T-helper 22 cell (primary cell): ENCODE data around the gene TERT.
"Not testable (repeated sequence)": the region's sequence is repeated elsewhere in the genome, so short reads cannot be mapped to it uniquely, and the experiment has no call there.

Experiments
- DNase-seq: peaks from one replicate; pipeline ENCODE4 v3.0.0-alpha.2; 2020; ENCODE audit warnings: low read depth

Gene TERT

DNA sequence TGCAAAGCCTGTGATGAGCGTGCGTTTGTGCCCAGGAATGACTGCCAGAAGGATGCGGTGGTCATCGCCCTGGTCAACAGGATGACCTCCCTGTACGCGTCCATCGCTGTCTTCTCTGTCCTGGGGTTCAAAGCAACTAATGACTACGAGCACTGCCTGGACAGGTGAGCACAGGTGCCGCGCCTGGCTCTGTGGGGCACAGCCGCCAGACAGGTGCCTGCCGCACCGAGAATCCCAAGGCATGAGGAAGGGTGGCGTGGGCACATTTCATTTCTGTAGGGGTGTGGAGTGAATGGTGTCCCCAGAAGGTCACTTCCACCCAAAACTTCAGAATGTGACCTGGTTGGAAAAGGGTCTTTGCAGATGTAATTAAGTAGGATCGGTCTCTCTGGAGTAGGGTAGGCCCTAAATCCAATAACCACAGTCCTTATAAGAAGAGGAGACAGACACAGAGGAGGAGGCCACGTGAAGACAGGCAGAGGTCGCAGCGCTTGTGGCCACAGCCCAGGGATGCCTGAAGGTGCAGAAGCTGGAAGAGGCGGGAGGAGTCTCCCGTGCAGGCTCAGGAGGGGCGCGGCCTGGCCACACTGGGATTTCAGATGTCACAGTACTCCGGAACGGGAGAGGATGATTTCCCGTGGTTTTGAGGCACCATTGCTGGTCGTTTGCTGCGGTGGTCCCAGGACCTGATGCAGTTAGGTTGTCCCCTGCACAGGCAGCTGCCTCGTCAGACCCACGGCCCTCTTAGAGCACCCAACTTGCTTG is 54.2 kb downstream of the TERT start:
- DNase-seq: no peak

DNA sequence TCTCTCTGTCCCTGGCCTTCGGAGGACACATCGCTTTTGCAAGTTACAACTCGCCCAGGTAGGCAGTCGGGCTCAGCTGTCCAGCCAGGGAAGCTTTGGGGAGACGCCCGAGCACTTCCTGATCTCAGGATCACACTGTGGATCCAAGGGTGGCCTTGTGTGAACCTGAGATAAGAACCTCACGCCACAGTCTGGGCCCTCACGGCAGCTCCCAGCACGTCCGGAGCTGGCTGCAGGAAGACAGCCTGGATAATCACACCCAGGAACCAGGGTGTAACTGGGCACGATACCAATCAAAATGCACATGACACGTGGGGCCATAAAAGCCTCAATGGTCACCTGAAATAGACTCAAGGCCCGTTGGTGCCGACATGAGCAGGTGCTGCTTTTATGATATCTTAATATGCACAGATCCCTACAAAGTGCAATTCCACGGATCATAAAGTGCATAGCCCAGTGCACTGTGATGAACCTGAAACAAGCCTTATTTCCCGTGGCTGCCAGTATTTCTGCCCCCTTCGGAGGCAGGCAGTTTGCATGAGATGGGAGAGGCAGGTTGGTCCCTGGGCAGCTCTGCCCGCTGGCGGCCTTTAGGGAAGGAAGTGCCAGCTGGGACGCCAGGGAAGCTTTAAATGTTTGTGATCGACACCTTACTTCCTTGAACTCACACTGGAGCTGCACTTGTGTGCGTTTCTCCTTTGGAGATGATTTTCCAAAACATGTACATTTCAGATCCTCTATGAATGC is 55.2 kb downstream of the TERT start:
- no peak for DNase-seq

DNA sequence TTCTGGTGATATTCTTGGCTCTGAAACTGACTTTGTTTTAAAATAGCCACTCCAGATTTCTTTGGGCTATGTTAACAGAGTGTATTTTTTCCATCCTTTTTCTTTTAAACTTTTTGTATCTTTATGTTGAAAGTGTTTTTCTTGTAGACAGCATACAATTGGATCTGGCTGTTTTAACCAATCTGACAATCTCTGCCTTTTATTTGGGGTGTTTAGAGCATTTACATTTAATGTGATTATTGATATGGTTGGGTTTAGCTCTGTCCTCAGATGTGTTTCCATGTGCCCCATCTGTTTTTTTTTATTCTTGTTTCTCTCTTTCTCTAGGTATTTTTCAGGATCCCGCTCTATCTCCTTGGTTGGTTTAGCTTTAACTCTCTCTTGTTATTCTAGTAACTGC is 59.0 kb downstream of the TERT start:
- no peak for DNase-seq

DNA sequence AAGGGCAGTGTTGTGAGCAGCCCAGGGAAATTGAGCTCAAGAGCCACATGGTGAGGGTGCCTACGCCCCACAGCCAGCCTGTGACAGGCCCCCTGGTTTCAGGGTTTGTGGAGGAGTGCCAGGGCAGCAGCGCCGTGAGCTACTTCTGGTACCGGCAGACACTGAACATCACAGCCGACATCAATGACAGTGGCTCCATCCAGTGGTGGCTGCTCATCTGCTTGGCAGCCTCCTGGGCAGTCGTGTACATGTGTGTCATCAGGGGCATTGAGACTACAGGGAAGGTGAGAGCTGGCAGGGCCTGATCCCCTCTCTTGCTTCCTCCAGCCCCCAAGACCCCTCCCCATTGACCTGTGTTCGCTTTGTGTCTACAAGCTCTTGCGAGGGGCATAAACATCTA is 59.5 kb downstream of the TERT start:
- no peak for DNase-seq

DNA sequence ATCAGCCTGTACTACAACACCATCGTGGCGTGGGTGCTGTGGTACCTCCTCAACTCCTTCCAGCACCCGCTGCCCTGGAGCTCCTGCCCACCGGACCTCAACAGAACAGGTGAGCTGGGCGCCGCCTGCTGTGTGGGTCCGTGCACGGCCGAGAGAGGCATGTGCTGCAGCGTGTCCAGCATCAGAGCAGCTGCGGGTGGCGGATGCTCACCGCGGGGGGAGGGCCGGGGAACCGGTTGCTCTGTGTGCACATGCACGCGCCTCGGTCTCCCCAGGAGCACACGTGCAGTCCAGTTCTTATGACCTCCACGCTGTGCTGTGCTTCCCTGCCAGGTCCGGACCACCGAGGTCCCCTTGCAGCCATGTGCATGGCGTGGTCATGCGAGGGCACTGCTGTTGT is 62.1 kb downstream of the TERT start:
- DNase-seq: no peak

DNA sequence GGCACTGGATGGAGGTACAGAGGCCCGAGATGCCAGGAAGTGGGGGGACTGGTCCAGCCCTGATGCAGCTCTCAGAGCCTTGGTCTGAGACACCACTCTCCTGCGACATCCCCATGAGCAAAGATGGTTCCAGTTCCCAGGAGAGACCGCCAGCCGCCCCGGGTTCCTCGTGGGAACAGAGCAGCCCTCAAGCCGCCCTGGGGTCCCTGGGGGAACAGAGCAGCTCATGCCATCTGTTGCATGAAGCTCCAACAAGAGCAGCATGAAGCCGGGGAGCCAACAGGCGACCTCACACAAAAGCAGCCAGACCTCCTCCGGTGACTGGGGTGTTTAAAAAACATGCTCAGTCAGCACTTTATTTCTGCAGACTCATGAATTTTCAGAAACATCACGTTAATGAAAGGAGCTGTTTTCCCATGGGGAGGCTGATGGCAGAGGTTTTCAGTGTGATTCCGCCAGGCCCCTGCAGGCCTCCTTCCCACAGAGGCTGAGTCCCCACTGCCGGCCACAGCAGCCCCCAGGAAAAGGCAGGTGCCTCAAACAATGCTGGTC is 63.4 kb downstream of the TERT start:
- DNase-seq: no peak

DNA sequence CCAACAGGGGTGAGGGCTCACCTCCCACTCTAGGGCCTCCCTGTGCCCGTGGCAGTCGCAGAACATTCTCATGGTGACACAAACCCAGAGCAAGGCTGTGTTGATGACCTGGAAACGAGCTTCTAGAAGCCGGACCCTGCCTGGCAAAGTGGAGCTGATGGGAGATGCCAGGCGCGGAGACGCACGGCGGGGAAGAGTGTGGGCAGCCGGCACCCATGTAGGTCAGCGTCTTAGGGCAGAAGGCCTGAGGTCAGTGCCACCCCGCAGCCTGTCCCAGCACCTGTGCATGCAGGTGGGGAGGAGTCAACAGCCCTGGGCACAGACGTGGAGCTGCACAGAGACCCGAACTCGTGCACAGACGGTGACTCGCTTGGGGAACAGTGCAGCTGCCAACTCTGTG is 64.3 kb downstream of the TERT start:
- DNase-seq: no peak

DNA sequence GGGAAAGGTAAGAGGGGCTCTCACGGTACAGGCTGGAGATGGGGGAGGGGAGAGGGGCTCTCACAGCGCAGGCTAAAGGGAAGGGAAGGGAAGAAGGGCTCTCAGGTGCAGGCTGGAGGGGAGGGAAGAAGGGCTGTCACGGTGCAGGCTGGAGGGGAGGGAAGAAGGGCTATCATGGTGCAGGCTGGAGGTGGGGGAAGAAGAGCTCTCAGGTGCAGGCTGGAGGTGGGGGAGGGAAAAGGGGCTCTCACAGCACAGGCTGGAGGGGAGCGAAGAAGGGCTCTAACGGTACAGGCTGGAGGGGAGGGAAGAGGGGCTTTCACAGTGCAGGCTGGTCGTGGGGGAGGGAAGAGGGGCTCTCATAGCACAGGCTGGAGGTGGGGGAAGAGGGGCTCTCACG is 65.0 kb downstream of the TERT start:
- DNase-seq: no peak

DNA sequence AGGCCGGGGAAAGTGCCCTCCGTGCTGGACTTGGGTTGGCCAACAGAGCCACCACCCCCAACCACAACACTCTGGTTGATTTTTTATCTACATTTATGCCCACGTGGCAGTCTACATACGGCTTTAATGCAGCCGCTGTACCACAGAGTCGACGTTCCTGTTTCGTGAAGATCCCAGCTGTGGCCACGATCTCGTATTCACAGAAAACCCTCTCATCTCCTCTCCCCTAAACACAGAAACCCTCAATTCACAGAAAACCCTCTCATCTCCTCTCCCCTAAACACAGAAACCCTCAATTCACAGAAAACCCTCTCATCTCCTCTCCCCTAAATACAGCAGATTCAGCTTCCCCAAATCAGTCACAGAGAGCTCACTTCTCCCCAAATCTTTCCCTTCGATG is 65.8 kb downstream of the TERT start:
- not testable (repeated sequence) for DNase-seq

DNA sequence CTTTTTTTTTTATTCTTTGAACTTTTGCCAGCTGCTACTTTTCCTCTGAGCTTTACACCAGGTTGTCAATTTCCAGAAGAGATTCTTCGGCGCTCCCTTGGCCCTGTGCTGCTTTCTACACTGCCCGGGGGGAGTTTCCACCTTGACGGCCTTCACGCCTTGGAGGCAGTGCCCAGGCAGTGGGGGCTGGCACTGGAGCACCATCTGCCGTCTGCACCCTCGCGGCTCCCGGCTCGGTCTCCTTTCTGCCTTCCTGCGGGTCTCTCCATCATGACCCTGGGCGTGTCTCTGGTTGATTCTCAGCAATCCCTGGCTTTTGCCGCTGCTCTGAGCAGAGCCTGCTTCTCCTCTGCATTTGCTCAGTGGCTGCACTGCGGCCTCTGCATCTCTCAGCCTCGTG is 66.7 kb downstream of the TERT start:
- DNase-seq: no peak

DNA sequence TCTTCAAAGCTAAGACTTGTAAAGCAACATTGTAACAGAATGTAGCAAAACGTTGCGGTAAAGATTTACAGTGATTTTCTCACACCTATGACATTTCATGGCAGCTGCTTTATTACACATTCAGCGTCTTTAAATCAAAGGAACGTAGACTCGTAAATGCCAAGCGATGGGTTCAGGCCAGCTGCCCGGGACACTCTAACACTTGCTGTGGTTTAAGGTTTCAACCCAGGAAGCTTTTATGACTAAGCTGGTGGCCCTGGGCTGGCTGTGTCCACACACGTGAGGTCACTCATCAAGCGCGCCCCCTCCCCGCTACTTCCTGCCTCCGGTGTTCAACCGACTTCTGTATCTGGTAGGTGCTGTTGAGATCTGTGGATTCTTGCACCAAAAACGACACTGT is 67.2 kb downstream of the TERT start:
- DNase-seq: no peak

DNA sequence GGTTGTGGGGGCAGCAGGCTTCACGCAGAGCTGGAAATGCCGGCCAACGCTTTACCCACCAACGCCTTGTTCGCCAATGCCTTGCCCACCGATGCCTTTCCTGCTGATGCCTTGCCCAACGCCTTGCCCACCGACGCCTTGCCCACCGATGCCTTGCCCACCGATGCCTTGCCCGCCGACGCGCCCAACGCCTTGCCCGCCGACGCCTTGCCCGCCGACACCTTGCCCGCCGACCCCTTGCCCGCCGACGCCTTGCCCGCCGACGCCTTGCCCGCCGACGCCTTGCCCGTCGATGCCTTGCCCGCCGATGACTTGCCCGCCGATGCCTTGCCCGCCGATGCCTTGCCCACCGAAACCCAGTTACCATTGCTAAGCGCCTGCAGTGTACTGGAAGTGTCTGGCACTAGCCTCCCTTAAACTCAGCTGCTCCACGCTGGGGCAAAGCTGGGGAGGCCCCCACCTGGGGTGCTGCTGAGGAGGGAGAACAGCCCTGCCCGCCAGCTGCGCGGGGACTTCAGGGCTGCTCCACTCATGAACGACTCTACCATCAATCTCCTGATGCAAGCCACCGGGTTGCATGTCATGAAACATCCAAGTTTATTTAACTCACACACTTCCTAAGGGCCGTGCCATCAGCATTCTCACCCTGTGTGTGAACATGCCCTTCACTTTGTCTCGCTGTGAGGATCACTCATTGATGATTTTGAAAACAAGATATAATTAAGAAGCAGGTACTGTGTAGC is 67.9 kb downstream of the TERT start:
- no peak for DNase-seq

DNA sequence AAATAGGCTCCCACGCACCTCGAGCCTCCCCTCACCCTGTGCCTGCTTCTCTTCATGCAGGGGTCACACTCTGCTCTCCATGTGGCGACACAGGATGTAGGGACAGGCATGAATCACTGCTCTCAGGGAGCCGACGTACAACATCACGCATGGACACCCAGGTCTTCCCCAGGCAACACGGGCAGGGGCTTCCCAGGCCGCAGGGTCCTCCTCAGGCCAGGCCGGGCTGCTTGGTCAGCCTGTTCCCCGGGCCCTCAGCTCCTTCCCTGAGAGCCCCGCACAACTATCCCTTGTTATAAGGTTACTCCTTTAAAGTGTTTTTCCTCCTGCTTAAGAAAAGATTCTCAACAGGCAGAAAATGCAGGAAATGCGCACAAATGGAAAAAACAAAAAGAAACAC is 68.6 kb downstream of the TERT start:
- no peak for DNase-seq

DNA sequence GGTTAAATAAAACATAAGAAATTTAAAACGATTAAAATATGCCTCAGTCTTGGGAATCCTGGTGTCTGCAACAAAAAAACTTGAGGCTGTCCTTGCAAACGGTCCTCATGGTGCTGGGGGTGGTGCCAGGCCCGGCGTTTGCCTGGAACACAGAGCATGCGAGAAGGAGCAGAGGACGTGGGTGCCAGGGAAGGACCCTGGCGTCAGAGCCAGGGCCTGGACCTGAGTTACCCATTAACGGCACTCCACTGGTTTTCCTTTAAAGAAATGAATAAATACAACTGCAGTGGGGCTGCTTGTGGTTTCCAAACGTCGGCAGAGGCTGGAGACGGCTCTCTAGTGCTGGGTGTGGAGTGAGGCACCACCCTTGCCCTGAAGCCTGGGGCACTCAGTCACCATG is 69.8 kb downstream of the TERT start, which contains the start of gene SLC6A18:
Gene SLC6A18 (plus strand): TSS at position 301 of the 400 bp plus-strand sequence. CDS start 97 bp downstream, at position 398.
- DNase-seq: no peak

DNA sequence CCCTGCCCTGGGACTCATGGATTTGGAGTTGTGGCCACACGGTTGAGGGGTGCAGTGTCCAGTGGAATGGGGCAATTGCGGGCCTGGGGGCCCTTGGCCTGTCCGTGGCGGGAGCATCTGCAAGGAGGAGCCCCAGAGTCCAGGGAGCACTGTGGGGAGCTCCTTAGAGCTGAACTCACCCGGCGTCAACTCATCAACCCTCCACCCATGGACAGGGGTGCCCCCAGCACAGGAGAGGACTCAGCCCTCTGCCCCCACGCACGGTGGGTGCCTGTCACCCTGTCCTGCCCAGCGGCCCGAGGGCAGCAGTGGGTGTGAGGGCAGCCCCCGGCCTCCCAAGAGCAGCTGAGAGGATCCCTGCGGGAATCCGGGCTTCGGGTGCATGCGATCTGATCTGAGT is 70.2 kb downstream of the TERT start:
- no peak for DNase-seq

DNA sequence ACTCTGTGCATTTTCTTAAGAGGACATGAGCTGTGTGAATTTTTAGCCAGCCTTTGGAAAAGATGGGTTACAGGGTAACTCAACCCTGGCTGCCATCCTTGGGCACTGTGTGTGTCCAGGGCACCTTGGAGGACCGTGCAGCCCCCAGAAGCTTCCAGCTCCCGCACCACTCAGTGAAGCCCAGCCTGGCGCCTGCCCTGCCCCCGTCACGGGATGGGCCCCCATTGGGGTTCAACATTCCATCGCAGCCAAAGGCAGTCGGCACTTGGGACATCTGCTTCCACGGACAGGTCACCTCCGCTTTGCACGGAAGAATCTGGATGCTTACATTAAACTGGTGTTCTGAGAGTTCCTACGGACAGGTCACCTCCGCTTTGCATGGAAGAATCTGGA is 71.6 kb downstream of the TERT start:
- no peak for DNase-seq

DNA sequence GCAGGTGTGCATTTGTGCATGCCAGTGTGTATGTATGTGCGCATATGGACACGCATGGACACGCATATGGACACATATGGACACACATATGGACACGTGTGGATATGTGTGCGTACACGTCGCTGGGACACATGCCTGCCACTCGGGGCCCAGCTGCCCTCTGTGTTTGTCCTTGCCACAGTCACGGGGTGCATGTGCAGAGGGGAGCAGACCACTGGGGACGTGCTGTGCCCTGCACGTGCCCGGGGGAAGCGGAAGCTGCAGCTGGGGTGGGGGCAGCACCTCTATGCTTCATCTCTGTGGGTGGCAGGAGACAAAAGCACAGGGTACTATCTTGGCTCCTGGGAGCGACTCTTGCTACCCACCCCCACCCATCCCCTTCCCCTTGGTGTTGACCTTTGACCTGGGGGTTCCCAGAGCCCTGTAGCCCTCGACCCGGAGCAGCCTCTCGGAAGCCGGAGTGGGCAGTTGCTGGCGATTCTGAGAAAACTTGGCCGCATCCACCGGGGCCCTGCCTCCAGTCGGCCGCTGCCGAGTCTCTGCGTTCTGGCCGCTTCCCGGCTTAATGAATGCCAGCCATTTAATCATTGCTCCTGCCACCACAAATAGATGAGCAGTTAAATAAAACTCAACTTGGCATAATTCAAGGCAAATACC is 72.1 kb downstream of the TERT start:
- no peak for DNase-seq

DNA sequence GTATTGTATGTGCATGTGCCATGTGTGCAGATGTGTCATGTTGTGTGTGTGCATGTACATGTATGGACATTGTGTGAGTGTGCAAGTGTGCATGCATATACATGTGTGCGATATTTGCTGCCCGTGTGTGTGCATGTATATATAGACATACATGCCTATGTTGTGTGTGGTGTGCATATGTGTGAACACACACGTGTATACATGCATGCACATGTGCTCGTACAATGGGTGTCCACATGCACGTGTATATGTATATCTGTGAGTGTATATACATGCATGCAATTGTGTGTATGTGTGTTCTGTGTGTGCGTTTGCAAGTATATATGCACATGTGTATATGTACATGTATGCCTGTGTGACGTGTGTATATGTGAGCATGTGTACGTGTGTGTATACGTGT is 72.7 kb downstream of the TERT start:
- DNase-seq: no peak

DNA sequence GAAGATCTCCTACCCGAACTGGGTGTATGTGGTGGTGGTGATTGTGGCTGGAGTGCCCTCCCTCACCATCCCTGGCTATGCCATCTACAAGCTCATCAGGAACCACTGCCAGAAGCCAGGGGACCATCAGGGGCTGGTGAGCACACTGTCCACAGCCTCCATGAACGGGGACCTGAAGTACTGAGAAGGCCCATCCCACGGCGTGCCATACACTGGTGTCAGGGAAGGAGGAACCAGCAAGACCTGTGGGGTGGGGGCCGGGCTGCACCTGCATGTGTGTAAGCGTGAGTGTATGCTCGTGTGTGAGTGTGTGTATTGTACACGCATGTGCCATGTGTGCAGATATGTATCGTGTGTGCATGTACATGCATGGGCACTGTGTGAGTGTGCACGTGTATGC is 73.1 kb downstream of the TERT start:
- no peak for DNase-seq

DNA sequence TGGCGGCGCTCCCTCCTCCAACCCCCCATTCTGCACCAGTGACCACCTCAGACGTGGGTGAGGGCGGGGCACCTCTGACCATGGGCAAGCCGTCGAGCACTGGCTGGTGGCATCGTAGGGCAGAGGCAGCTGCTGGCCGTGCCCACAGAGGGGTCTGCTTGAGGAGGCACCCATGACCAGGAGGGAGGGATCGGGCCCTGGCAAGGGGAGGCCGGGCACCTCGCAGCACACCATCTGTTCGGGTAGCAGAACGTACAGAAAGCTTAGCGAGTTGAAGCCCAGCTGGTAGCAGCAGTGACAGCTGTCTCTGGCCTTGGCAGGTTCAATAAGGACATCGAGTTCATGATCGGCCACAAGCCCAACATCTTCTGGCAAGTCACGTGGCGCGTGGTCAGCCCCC is 74.0 kb downstream of the TERT start:
- no peak for DNase-seq

DNA sequence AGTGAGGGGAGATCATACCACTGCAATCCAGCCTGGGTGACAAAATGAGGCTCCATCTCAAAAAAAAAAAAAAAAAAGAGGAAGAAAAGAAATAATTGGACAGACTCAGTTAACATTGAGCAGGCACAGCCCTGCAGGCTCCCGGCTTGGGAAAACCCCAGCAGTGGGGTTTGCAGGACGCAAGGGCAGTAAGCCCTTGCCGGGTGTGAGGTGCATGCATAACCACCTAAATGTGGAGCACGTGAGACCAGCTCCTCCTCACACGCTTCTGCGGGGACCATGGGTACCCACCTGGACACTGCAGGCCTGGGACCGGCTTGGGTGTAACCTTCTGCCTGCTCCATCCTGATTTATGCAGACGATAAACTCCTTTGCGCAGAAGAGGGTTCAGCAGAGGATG is 74.5 kb downstream of the TERT start:
- no peak for DNase-seq

DNA sequence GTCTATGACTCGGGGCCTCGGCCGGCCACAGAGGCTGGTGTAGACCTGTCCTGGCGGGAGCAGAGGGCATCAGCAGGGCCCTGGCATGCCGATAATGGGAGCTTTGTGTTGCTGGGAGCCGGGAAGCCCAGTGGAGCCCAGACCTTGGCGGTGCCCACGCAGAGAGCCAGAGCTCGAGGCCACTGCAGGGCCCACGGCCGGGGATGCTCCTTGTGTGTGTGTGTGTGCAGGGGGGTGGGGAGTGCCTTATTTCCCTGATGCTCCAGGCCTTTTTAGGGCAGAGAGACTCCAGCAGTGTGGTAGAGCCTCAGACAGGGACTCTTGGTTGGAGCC is 75.1 kb downstream of the TERT start:
- DNase-seq: no peak
